Spinal cord (tissue), 10 donors: Measurements from ENCODE around the gene NPPC. TPM values are rescaled to one million over a fixed set of nuclear protein-coding genes. Genes with fewer than 3 reads are reported as not detected.

Experiments used
- DNase-seq, 6 donors: peaks; one replicate each; pipeline versions ENCODE4 v3.0.0 to v3.0.0-alpha.2; 2013 to 2015; ENCODE audit warnings: low spot score in 6 of 6, low read depth in 4 of 6
- H3K27ac ChIP-seq: one replicate; pipeline ENCODE4 v1.5.1; 2013; ENCODE audit warnings: low read depth, low read length, control low read depth
- H3K27me3 ChIP-seq: one replicate; pipeline ENCODE4 v1.6.1; 2013; ENCODE audit warnings: low read length; ENCODE audit not compliant: control insufficient read depth, insufficient read depth
- H3K36me3 ChIP-seq: one replicate; pipeline ENCODE4 v1.6.1; 2013; ENCODE audit warnings: low read length; ENCODE audit not compliant: control insufficient read depth, insufficient read depth
- H3K4me1 ChIP-seq: one replicate; pipeline ENCODE4 v1.6.1; 2013; ENCODE audit warnings: low read length; ENCODE audit not compliant: control insufficient read depth, insufficient read depth
- H3K4me3 ChIP-seq: one replicate; pipeline ENCODE4 v1.5.1; 2013; ENCODE audit warnings: low read depth, low read length, control low read depth
- H3K9me3 ChIP-seq: one replicate; pipeline ENCODE4 v1.6.1; 2013; ENCODE audit warnings: low read length; ENCODE audit not compliant: control insufficient read depth, insufficient read depth
- WGBS: methylation state at CpG from one replicate; pipeline ENCODE4 v1.1.5; 2013; ENCODE audit warnings: missing lambda C conversion rate; ENCODE audit not compliant: insufficient coverage; 5-methylcytosine and 5-hydroxymethylcytosine counted together
- polyA plus RNA-seq, 2 donors: library from polyadenylated mRNA; unstranded; fragments of 120-200 nt; gene quantifications; one replicate each; pipeline ENCODE4 v1.2.1, GENCODE V29; 2013; ENCODE audit not compliant: insufficient read length in 2 of 2
- total RNA-seq, 2 donors: library from RNA; depleted of rRNA in 1 of 2; stranded (reverse); fragments of 120-200 nt in 1 of 2; fragments of >200 nt in 1 of 2; gene quantifications; one replicate each; pipeline versions ENCODE4 v1.2.3 to v1.2.4, GENCODE V29; 2013 to 2014
- donor health status: healthy.

NPPC gene
- total and polyA plus RNA-seq, 4 donors, result 16.6 to 33.2 (median 22.2) TPM

DNA sequence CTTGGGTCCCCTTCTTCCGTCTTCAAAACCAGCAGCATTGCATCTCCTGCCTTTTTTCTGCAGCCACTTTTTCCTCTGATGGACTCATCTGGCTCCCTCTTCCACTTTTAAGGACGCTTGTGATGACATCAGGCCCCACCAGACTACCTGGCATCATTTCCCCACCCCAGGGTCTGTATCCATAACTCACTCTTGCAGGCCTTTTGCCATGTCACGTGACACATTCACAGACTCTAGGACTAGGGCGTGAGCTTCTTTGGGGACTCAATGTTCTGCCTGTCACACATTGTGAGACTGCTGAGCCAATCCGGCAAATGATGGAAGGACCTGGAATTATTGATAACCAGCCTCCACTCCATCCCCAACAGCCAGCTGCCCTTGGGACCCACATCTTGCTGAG lies 23.6 kb downstream of the NPPC start:
- Histone ChIP-seq H3K27me3 (no peaks in the 10 kb centered on the region), H3K4me1 (no peaks in the 10 kb centered on the region), H3K27ac (no peak overlapping the region), H3K9me3 (no peaks in the 10 kb centered on the region), H3K36me3 (no peaks in the 10 kb centered on the region), H3K4me3 (no peak overlapping the region)
- DNase-seq, result no peak
- WGBS, result 84% methylated on average over 4 of the region's 5 CpGs

DNA sequence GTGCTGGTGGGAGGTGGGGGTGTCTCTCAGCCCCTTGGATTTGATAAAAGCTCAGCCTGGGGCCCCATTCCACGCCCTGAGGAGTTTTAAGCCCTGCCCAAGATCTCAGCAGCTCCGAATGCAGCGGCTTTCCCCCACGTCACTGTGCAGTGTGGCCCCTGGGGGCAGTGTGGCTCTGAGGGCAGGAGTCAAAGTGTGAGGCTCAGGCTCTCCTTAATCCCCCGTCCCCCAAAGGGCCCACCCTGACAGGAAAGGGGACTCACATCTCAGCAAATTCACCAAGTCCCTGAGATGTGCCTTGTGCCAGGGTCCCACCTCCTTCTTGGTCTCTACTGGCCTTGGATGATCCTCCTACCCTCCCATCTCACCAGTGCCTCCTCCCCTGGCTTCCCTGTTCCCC lies 25.2 kb downstream of the NPPC start:
- Histone ChIP-seq H3K27ac (no peak overlapping the region), H3K36me3 (no peaks in the 10 kb centered on the region), H3K9me3 (no peaks in the 10 kb centered on the region), H3K4me3 (no peak overlapping the region), H3K4me1 (no peaks in the 10 kb centered on the region), H3K27me3 (no peaks in the 10 kb centered on the region)
- DNase-seq, result no peak
- WGBS, result 66% methylated on average over 4 of the region's 5 CpGs

DNA sequence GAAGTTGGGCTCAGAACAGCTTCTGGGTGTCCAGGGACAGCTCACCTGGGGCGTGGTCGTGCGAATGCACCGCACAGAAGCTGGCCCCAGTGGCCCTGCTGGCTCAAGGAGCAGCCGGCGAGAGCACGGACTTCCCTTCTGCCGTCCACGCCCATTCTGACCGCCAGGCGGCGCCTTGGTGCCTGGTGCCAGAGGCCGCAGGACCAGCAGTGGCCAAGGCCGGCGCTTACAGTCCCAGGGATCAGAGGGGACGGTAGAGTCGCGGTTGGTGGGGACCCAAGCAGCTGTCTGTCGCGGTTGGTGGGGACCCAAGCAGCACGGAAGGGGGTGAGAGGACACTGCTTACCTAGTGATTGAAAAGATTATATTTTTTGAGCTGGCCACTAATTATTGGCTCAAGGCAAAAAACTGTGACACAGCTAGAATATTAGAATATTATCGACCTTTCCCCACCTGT lies 25.7 kb downstream of the NPPC start:
- Histone ChIP-seq H3K4me3 (no peak overlapping the region), H3K9me3 (no peaks in the 10 kb centered on the region), H3K4me1 (no peaks in the 10 kb centered on the region), H3K27me3 (no peaks in the 10 kb centered on the region), H3K27ac (no peak overlapping the region), H3K36me3 (no peaks in the 10 kb centered on the region)
- WGBS, result 11% methylated on average over 21 of the region's 22 CpGs
- peak in 1 of 6 donors; percentile 49 for DNase-seq

DNA sequence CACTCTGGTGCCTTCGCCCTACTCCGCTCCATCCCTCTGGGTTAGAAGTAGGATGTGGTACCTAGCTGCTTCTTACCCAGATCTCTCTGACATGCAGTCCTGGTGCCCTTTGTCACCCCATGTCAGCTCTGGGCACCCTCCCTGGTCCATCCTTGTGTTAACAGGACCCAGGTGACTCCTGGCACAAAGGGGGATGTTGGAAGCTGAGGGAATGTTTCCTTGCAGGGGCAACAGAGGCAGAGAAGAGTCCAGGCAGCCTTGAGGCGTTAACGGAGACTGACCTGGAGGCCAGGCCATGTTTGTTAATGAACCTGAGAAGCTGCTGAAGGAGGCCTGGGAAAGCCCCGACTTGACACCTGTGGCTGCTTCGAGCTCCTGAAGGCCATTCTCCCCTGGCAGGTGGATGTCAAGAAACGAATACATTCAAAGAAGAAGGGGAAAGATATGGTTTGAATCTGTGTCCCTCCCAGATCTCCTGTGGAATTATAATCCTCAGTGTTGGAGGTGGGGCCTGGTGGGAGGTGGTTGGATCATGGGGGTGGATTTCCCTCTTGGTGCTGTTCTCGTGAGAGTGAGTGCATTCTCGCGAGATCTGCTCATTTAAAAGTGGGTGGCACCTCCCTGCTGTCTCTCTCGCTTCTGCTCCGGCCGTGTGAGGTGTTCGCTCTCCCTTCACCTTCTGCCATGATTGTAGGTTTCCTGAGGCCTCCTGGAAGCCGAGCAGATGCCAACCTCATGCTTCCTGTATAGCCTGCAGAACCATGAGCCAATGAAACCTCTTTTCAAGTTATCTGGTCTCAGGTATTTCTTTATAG lies 31.4 kb downstream of the NPPC start:
- Histone ChIP-seq H3K4me1 (no peaks in the 10 kb centered on the region), H3K4me3 (no peak overlapping the region), H3K27ac (no peak overlapping the region), H3K9me3 (no peaks in the 10 kb centered on the region), H3K27me3 (no peaks in the 10 kb centered on the region), H3K36me3 (no peaks in the 10 kb centered on the region)
- no peak for DNase-seq
- whole genome bisulfite sequencing, result 91% methylated on average over 11 of the region's 15 CpGs

DNA sequence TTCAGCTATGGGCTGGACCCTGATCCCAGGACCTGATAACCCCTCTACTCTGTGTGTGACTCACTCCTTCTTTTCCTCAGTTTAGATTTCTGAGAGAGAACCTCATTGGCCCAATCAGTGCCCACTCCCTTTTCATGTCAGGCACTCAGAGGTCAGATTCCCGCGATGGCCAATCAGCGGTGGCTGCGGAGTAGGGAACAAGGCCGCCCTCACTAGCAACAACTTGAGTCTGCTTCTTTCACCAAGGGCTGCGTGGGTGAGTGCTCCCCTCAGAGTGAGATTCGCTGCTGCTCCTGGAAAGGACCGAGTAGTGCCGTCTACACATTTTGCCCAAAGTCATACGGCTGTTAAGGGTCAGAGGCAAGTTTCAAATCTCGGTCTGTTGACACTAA lies 34.7 kb downstream of the NPPC start:
- Histone ChIP-seq H3K27ac (no peak overlapping the region), H3K4me3 (no peak overlapping the region), H3K27me3 (no peaks in the 10 kb centered on the region), H3K4me1 (no peaks in the 10 kb centered on the region), H3K9me3 (no peaks in the 10 kb centered on the region), H3K36me3 (no peaks in the 10 kb centered on the region)
- 75% methylated on average over 8 of the region's 11 CpGs for WGBS
- DNase-seq, result no peak

DNA sequence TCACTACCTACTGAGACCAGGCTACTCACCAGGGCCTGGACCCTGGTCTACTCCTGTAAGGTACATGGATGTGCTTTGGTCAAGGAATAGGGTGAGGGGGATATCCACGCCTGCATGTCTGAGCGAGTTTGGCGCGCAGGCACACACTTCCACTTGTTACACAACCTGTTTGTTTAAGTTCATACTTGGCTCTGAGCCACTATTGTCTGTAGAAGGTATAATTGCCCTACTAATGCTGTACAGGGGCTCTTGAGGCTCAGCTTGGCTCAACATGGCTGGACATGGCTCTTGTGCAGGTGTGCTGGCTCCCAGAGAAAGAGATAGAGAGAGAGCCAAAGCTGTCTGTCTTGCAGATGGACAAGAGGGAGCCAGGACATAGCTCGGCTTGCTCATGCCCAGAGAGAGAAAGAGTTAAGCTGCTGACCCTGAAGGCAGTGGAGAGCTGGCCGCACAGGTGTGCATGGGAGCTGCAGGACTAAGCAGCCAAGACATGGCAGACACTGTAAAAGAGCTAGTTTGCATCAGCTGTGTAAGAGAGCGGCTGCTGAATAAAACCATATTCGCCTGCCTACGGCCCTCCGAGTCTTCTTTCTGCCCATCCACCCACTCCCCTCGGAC lies 35.2 kb downstream of the NPPC start:
- Histone ChIP-seq H3K4me1 (no peaks in the 10 kb centered on the region), H3K9me3 (peaks cover 2% of the 10 kb centered on the region), H3K27me3 (no peaks in the 10 kb centered on the region), H3K4me3 (no peak overlapping the region), H3K27ac (no peak overlapping the region), H3K36me3 (no peaks in the 10 kb centered on the region)
- DNase-seq, result no peak
- 88% methylated on average over 7 of the region's 11 CpGs for WGBS

DNA sequence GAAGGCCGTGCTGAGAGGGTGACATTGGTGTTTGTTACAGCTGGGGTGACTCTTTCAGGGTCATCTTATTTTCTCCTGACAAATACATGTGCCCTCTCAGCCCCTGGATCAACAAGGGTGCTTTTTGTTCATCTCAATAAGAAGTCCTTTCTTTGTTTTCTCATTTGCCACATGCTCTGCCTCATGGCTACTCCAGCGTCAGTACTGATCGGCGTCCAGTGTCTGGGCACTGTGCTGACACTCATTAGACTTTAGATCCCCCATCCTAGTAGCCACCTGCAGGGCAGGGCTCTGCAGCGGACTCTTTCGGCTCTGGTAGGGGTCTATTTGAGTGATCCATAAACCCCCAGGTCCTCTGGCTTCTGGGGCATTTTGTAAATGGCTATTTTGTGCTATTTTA lies 38.4 kb downstream of the NPPC start:
- H3K36me3 ChIP-seq, result no peaks in the 10 kb centered on the region
- DNase-seq, result no peak
- H3K27me3 ChIP-seq, result no peaks in the 10 kb centered on the region
- 62% methylated on average over 4 of the region's 6 CpGs for WGBS
- H3K27ac ChIP-seq, result no peak overlapping the region
- no peak overlapping the region for H3K4me3 ChIP-seq
- peaks cover 7% of the 10 kb centered on the region for H3K4me1 ChIP-seq
- peaks cover 2% of the 10 kb centered on the region for H3K9me3 ChIP-seq

DNA sequence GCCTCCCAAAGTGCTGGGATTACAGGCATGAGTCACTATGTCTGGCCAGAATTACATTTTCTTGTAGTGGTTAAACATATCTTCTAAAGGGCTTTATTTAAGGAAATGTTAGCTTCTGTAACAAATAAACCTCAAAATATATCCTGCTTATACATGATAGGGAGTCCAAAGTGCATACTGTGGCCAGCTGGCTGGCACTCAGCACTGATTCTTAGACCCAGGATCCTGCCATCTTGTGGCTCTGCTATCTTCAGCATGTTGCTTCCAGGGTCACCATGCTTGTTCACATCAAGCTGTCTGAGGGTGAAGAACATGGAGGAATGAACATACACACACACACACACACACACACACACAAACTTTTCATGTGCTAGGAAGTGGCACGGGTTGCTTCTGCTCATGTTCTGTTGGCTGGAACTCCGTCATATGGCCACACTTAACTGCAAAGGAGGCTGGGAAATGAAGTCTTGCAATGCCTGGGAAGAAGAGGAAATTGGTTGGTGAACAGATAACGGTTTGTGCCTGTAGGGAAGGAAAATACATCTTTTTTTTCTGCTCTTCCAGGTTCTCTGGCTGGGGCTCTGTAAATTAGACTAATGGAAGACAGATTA lies 40.0 kb downstream of the NPPC start:
- peaks cover 7% of the 10 kb centered on the region for H3K4me1 ChIP-seq
- no peaks in the 10 kb centered on the region for H3K36me3 ChIP-seq
- DNase-seq, result no peak
- 50% methylated on average over 1 of the region's 3 CpGs for WGBS
- no peak overlapping the region for H3K27ac ChIP-seq
- no peaks in the 10 kb centered on the region for H3K27me3 ChIP-seq
- H3K9me3 ChIP-seq, result peaks cover 2% of the 10 kb centered on the region
- no peak overlapping the region for H3K4me3 ChIP-seq

DNA sequence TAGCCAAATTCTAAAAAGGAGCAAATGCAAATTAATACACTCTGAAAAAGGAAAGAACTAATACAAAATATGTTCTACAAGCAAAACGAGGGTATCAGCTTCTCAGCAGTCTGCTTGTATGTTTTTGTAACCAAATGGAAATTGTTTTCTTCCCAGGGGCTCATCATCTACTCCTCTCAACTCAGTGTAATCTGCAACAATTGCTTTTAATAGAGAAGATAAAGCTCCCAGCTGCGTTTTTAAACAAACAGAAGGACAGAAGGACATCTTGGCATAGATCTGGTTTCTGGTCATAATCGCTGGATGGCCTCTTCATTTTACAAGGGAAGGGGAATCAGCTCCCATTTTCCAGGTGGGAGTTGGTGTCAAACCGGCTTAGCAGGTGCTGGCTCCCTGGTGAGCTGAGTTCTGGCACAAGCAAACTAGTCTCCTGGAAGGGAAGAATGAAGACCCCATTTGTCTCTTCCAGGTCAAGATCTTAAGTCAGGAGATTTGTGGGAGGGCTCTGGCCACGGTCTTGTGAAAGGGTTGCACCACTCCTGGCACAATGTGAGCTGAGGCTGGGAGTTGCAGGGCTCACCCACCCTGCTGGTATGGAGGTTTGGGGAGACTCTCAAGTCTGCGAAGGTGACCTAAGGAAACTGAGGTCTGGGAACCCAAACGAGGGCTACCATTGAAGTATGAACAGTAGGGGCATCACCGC lies 41.6 kb downstream of the NPPC start:
- H3K4me1 ChIP-seq, result peaks cover 7% of the 10 kb centered on the region
- peaks cover 2% of the 10 kb centered on the region for H3K9me3 ChIP-seq
- no peak overlapping the region for H3K4me3 ChIP-seq
- no peaks in the 10 kb centered on the region for H3K36me3 ChIP-seq
- no peak overlapping the region for H3K27ac ChIP-seq
- no peaks in the 10 kb centered on the region for H3K27me3 ChIP-seq
- WGBS, result 76% methylated on average over 6 of the region's 8 CpGs
- DNase-seq, result peak in 1 of 6 donors; percentile 49
